ENCODE measurements around the gene HS6ST2. TPM values are rescaled to one million over a fixed set of nuclear protein-coding genes. Genes with fewer than 3 reads are reported as not detected.

The HS6ST2 gene
- total RNA-seq, 2 experiments from 2014 or later = 0.26 to 0.39 TPM

GRCh38 chrX:132677233-132677716, 281.2 kb downstream of the HS6ST2 start:
- Mint-ChIP-seq H3K27me3 (no peaks in the 10 kb centered on the region), H3K4me3 (no peak overlapping the region), H3K4me1 (peaks cover 5% of the 10 kb centered on the region), H3K36me3 (no peaks in the 10 kb centered on the region), H3K9me3 (peaks cover 3% of the 10 kb centered on the region), H3K27ac (no peak overlapping the region)
- DNase-seq = no peak

GRCh38 chrX:132676561-132677186, 281.8 kb downstream of the HS6ST2 start:
- no peaks in the 10 kb centered on the region for H3K27me3 Mint-ChIP-seq
- H3K9me3 Mint-ChIP-seq = peaks cover 3% of the 10 kb centered on the region
- DNase-seq = no peak
- H3K4me3 Mint-ChIP-seq = no peak overlapping the region
- no peak overlapping the region for H3K27ac Mint-ChIP-seq
- no peaks in the 10 kb centered on the region for H3K36me3 Mint-ChIP-seq
- H3K4me1 Mint-ChIP-seq = peaks cover 5% of the 10 kb centered on the region

GRCh38 chrX:132676102-132676501, 282.3 kb downstream of the HS6ST2 start:
- Mint-ChIP-seq H3K27me3 (no peaks in the 10 kb centered on the region), H3K9me3 (peaks cover 3% of the 10 kb centered on the region), H3K4me1 (peaks cover 5% of the 10 kb centered on the region), H3K36me3 (no peaks in the 10 kb centered on the region), H3K27ac (no peak overlapping the region), H3K4me3 (no peak overlapping the region)
- no peak for DNase-seq

GRCh38 chrX:132673331-132673730, 285.1 kb downstream of the HS6ST2 start:
- no peak for DNase-seq
- no peaks in the 10 kb centered on the region for H3K27me3 Mint-ChIP-seq
- H3K4me1 Mint-ChIP-seq = peaks cover 5% of the 10 kb centered on the region
- no peaks in the 10 kb centered on the region for H3K36me3 Mint-ChIP-seq
- no peaks in the 10 kb centered on the region for H3K9me3 Mint-ChIP-seq
- H3K4me3 Mint-ChIP-seq = no peak overlapping the region
- H3K27ac Mint-ChIP-seq = no peak overlapping the region

GRCh38 chrX:132671229-132671641, 287.2 kb downstream of the HS6ST2 start:
- H3K4me3 Mint-ChIP-seq = no peak overlapping the region
- DNase-seq = no peak
- H3K27ac Mint-ChIP-seq = no peak overlapping the region
- no peaks in the 10 kb centered on the region for H3K36me3 Mint-ChIP-seq
- H3K4me1 Mint-ChIP-seq = peaks cover 1% of the 10 kb centered on the region
- H3K9me3 Mint-ChIP-seq = no peaks in the 10 kb centered on the region
- H3K27me3 Mint-ChIP-seq = peaks cover 7% of the 10 kb centered on the region

GRCh38 chrX:132669142-132669541, 289.3 kb downstream of the HS6ST2 start:
- H3K4me3 Mint-ChIP-seq = no peak overlapping the region
- H3K4me1 Mint-ChIP-seq = no peaks in the 10 kb centered on the region
- no peak for DNase-seq
- no peaks in the 10 kb centered on the region for H3K9me3 Mint-ChIP-seq
- H3K27ac Mint-ChIP-seq = no peak overlapping the region
- H3K36me3 Mint-ChIP-seq = no peaks in the 10 kb centered on the region
- peaks cover 7% of the 10 kb centered on the region for H3K27me3 Mint-ChIP-seq

- DNase-seq = no peak
- H3K9me3 Mint-ChIP-seq = no peaks in the 10 kb centered on the region
- H3K27ac Mint-ChIP-seq = no peak overlapping the region
- H3K27me3 Mint-ChIP-seq = peaks cover 7% of the 10 kb centered on the region
- H3K36me3 Mint-ChIP-seq = no peaks in the 10 kb centered on the region
- no peaks in the 10 kb centered on the region for H3K4me1 Mint-ChIP-seq
- no peak overlapping the region for H3K4me3 Mint-ChIP-seq
Measured at GRCh38 chrX:132668178-132668577, 290.3 kb downstream of the HS6ST2 start.

- Mint-ChIP-seq H3K4me3 (no peak overlapping the region), H3K4me1 (no peaks in the 10 kb centered on the region), H3K27ac (no peak overlapping the region), H3K36me3 (no peaks in the 10 kb centered on the region), H3K9me3 (no peaks in the 10 kb centered on the region), H3K27me3 (peaks cover 8% of the 10 kb centered on the region)
- DNase-seq = no peak
Measured at GRCh38 chrX:132665676-132666075, 292.8 kb downstream of the HS6ST2 start.

GRCh38 chrX:132664273-132664672, 294.2 kb downstream of the HS6ST2 start:
- Mint-ChIP-seq H3K9me3 (no peaks in the 10 kb centered on the region), H3K4me3 (no peak overlapping the region), H3K27me3 (peaks cover 10% of the 10 kb centered on the region), H3K36me3 (no peaks in the 10 kb centered on the region), H3K27ac (no peak overlapping the region), H3K4me1 (no peaks in the 10 kb centered on the region)
- no peak for DNase-seq

GRCh38 chrX:132662844-132663243, 295.6 kb downstream of the HS6ST2 start:
- no peaks in the 10 kb centered on the region for H3K4me1 Mint-ChIP-seq
- no peak for DNase-seq

GRCh38 chrX:132657876-132658275, 300.6 kb downstream of the HS6ST2 start:
- Mint-ChIP-seq H3K4me1 (no peaks in the 10 kb centered on the region), H3K9me3 (no peaks in the 10 kb centered on the region), H3K36me3 (no peaks in the 10 kb centered on the region), H3K4me3 (no peak overlapping the region), H3K27me3 (peaks cover 3% of the 10 kb centered on the region), H3K27ac (no peak overlapping the region)
- DNase-seq = no peak

More at GRCh38 chrX:132662844-132663243, 295.6 kb downstream of the HS6ST2 start:
- Mint-ChIP-seq H3K9me3 (no peaks in the 10 kb centered on the region), H3K27me3 (peaks cover 10% of the 10 kb centered on the region), H3K27ac (no peak overlapping the region), H3K4me3 (no peak overlapping the region), H3K36me3 (no peaks in the 10 kb centered on the region)

- H3K4me3 Mint-ChIP-seq = no peak overlapping the region
- no peak for DNase-seq
- H3K27ac Mint-ChIP-seq = no peak overlapping the region
- no peaks in the 10 kb centered on the region for H3K9me3 Mint-ChIP-seq
- H3K27me3 Mint-ChIP-seq = no peaks in the 10 kb centered on the region
- H3K36me3 Mint-ChIP-seq = no peaks in the 10 kb centered on the region
- H3K4me1 Mint-ChIP-seq = no peaks in the 10 kb centered on the region
Measured at GRCh38 chrX:132652871-132653270, 305.6 kb downstream of the HS6ST2 start.

GRCh38 chrX:132651421-132652086, 306.9 kb downstream of the HS6ST2 start:
- no peak for DNase-seq
- H3K4me3 Mint-ChIP-seq = no peak overlapping the region
- H3K27ac Mint-ChIP-seq = no peak overlapping the region
- no peaks in the 10 kb centered on the region for H3K4me1 Mint-ChIP-seq
- H3K27me3 Mint-ChIP-seq = no peaks in the 10 kb centered on the region
- no peaks in the 10 kb centered on the region for H3K36me3 Mint-ChIP-seq
- no peaks in the 10 kb centered on the region for H3K9me3 Mint-ChIP-seq

- Mint-ChIP-seq H3K36me3 (no peaks in the 10 kb centered on the region), H3K27ac (no peak overlapping the region), H3K4me1 (no peaks in the 10 kb centered on the region), H3K4me3 (no peak overlapping the region), H3K9me3 (no peaks in the 10 kb centered on the region), H3K27me3 (no peaks in the 10 kb centered on the region)
- no peak for DNase-seq
Measured at GRCh38 chrX:132648895-132649294, 309.5 kb downstream of the HS6ST2 start.

- no peak overlapping the region for H3K27ac Mint-ChIP-seq
- H3K4me3 Mint-ChIP-seq = no peak overlapping the region
- no peaks in the 10 kb centered on the region for H3K27me3 Mint-ChIP-seq
- no peaks in the 10 kb centered on the region for H3K4me1 Mint-ChIP-seq
- no peak for DNase-seq
- H3K9me3 Mint-ChIP-seq = no peaks in the 10 kb centered on the region
- no peaks in the 10 kb centered on the region for H3K36me3 Mint-ChIP-seq
Measured at GRCh38 chrX:132639446-132639845, 319.0 kb downstream of the HS6ST2 start.

GRCh38 chrX:132638313-132638712, 320.1 kb downstream of the HS6ST2 start:
- no peak for DNase-seq
- H3K9me3 Mint-ChIP-seq = no peaks in the 10 kb centered on the region
- no peak overlapping the region for H3K4me3 Mint-ChIP-seq
- H3K27me3 Mint-ChIP-seq = no peaks in the 10 kb centered on the region
- H3K27ac Mint-ChIP-seq = no peak overlapping the region
- no peaks in the 10 kb centered on the region for H3K36me3 Mint-ChIP-seq
- H3K4me1 Mint-ChIP-seq = no peaks in the 10 kb centered on the region
